MM.1S (cell line): ENCODE data around the gene XPO6.

Source experiments
- DNase-seq: peaks from one replicate; pipeline ENCODE4 v3.0.0-alpha.2; 2015
- H2AFZ ChIP-seq: fragments of 300-600 bp; sonication (generic); 2 replicates; pipeline ENCODE4 v1.6.0; 2016; ENCODE audit warnings: antibody characterized with exemption, low read length
- H3F3A ChIP-seq: fragments of 300-600 bp; sonication (generic); 2 replicates; pipeline ENCODE4 v1.6.1; 2016; ENCODE audit warnings: mild to moderate bottlenecking, antibody characterized with exemption, low read length, moderate library complexity, mixed read lengths; ENCODE audit not compliant: insufficient read depth
- H3K27ac ChIP-seq: fragments of 300-600 bp; sonication (generic); 2 replicates; pipeline ENCODE4 v1.5.1; 2016; ENCODE audit warnings: mild to moderate bottlenecking, low read length
- H3K27me3 ChIP-seq: fragments of 300-600 bp; sonication (generic); replicated peaks from 2 replicates; pipeline ENCODE4 v1.6.0; 2016; ENCODE audit warnings: low read length; ENCODE audit not compliant: insufficient read depth
- H3K36me3 ChIP-seq: fragments of 300-600 bp; sonication (generic); replicated peaks from 2 replicates; pipeline ENCODE4 v1.6.1; 2016; ENCODE audit warnings: mild to moderate bottlenecking, low read length, mixed read lengths; ENCODE audit not compliant: insufficient read depth
- H3K4me1 ChIP-seq: fragments of 300-600 bp; sonication (generic); 2 replicates; pipeline ENCODE4 v1.6.1; 2016; ENCODE audit warnings: low read length, mixed read lengths
- H3K4me2 ChIP-seq: fragments of 300-600 bp; sonication (generic); 2 replicates; pipeline ENCODE4 v1.6.0; 2016; ENCODE audit warnings: low read depth, low read length
- H3K4me3 ChIP-seq: fragments of 300-600 bp; sonication (generic); 2 replicates; pipeline ENCODE4 v1.5.1; 2016; ENCODE audit warnings: low read length, mixed read lengths
- H3K79me2 ChIP-seq: fragments of 300-600 bp; sonication (generic); 2 replicates; pipeline ENCODE4 v1.6.1; 2016; ENCODE audit warnings: mixed run types, low read length, mixed read lengths
- H3K9ac ChIP-seq: fragments of 300-600 bp; sonication (generic); 2 replicates; pipeline ENCODE4 v1.6.1; 2016; ENCODE audit warnings: low read length, mixed read lengths
- H3K9me2 ChIP-seq: fragments of 300-600 bp; sonication (generic); replicated peaks from 2 replicates; pipeline ENCODE4 v1.6.1; 2016; ENCODE audit warnings: mild to moderate bottlenecking, low read length, mixed read lengths; ENCODE audit not compliant: insufficient read depth
- H3K9me3 ChIP-seq: fragments of 300-600 bp; sonication (generic); replicated peaks from 2 replicates; pipeline ENCODE4 v1.6.1; 2016; ENCODE audit warnings: mild to moderate bottlenecking, low read length, mixed read lengths; ENCODE audit not compliant: insufficient read depth
- H4K20me1 ChIP-seq: fragments of 300-600 bp; sonication (generic); 2 replicates; pipeline ENCODE4 v1.6.1; 2016; ENCODE audit warnings: mild to moderate bottlenecking, low read length, moderate library complexity, mixed read lengths; ENCODE audit not compliant: insufficient read depth
- EZH2 ChIP-seq: fragments of 300-600 bp; sonication (generic); optimal IDR thresholded peaks from 2 replicates; pipeline ENCODE3; 2017; ENCODE audit warnings: low read depth, mild to moderate bottlenecking, antibody characterized with exemption, low read length, mixed read lengths
- EZH2phosphoT487 ChIP-seq: fragments of 300-600 bp; sonication (generic); IDR thresholded peaks from 2 replicates; pipeline ENCODE4 v1.6.1; 2018; ENCODE audit warnings: antibody characterized with exemption, low read length
- TF ChIP-seq, protein P1 (sequence below): fragments of 300-600 bp; sonication (generic); IDR thresholded peaks from 2 replicates; pipeline ENCODE4 v1.5.1; 2016; ENCODE audit warnings: antibody characterized with exemption, low read length, mixed read lengths

XPO6 gene

DNA sequence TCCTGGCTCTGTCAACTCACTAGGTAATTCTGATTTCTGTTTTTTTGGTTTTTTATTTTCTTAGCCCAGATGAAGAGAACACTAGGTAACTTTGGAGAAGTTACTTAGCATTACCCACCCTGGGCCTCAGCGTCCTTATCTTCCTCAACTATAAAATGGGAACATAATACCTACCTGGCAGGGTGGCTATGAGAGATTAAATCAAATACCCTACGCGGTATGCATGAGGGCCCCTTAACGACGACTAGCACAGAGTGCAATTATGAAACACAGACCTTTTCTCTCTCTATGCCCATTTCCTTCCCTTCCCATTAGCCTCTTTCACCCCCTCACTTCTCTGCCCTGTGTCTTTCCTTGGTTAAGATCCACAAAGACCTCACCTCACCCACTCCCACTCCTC, 11.1 kb downstream of the XPO6 start:
- H4K20me1 ChIP-seq = peaks cover 13% of the 10 kb centered on the region; the same call in 1 of the 2 replicates
- H3K27ac ChIP-seq = no peak overlapping the region
- H3K9ac ChIP-seq = no peak overlapping the region
- peaks cover 19% of the 10 kb centered on the region for H3K36me3 ChIP-seq
- no peak overlapping the region for H3K4me3 ChIP-seq
- no peaks in the 10 kb centered on the region for H3K27me3 ChIP-seq
- H3K79me2 ChIP-seq = peaks cover 94% of the 10 kb centered on the region
- no peaks in the 10 kb centered on the region for H3K9me3 ChIP-seq
- DNase-seq = no peak
- no peak overlapping the region for H3K4me2 ChIP-seq
- H3F3A ChIP-seq = no peaks in the 10 kb centered on the region
- H2AFZ ChIP-seq = no peak overlapping the region
- TF ChIP-seq, protein P1, sequence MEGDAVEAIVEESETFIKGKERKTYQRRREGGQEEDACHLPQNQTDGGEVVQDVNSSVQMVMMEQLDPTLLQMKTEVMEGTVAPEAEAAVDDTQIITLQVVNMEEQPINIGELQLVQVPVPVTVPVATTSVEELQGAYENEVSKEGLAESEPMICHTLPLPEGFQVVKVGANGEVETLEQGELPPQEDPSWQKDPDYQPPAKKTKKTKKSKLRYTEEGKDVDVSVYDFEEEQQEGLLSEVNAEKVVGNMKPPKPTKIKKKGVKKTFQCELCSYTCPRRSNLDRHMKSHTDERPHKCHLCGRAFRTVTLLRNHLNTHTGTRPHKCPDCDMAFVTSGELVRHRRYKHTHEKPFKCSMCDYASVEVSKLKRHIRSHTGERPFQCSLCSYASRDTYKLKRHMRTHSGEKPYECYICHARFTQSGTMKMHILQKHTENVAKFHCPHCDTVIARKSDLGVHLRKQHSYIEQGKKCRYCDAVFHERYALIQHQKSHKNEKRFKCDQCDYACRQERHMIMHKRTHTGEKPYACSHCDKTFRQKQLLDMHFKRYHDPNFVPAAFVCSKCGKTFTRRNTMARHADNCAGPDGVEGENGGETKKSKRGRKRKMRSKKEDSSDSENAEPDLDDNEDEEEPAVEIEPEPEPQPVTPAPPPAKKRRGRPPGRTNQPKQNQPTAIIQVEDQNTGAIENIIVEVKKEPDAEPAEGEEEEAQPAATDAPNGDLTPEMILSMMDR = no peak
- TF ChIP-seq EZH2phosphoT487 (no peak), EZH2 (no peak)
- H3K4me1 ChIP-seq = no peaks in the 10 kb centered on the region
- H3K9me2 ChIP-seq = no peaks in the 10 kb centered on the region

DNA sequence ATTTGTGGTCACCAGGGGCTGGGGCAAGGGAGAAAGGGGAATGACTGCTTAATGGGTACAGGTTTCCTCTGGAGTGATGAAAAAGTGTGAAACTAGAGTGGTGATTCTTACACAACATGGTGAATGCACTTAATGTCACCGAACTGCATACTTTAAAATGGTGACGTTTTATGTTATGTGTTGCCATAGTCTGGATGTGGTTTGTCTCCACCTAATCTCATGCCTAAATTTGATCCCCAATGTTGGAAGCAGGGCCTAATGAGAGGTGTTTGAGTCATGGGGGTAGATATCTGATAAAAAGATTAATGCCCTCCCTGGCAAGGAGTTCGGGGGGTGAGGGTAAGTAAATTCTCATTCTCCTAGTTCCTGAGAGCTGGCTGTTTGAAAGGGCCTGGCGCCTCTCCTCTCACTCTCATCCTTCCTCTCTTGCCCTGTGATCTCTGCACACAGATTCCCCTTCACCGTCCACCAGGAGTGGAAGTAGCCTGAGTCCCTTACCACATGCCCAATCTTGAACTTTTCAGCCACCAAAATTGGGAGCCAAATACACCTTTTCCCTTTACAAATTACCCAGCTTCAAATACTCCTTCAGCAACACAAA, 15.3 kb downstream of the XPO6 start:
- Histone ChIP-seq H3K79me2 (peaks cover 93% of the 10 kb centered on the region), H3K9me2 (no peaks in the 10 kb centered on the region), H3K4me1 (no peaks in the 10 kb centered on the region), H3K4me2 (no peak overlapping the region), H3K36me3 (0 out of 2 replicates have a peak, but pooled peaks cover 3% of the 10 kb centered on the region), H3K4me3 (no peak overlapping the region), H3K27me3 (no peaks in the 10 kb centered on the region), H2AFZ (no peak overlapping the region), H3K9me3 (no peaks in the 10 kb centered on the region), H3F3A (no peaks in the 10 kb centered on the region), H3K27ac (no peak overlapping the region), H4K20me1 (peaks cover 19% of the 10 kb centered on the region), H3K9ac (no peak overlapping the region)
- no peak for DNase-seq
- TF ChIP-seq, protein P1 = no peak
- TF ChIP-seq EZH2 (no peak), EZH2phosphoT487 (no peak)

DNA sequence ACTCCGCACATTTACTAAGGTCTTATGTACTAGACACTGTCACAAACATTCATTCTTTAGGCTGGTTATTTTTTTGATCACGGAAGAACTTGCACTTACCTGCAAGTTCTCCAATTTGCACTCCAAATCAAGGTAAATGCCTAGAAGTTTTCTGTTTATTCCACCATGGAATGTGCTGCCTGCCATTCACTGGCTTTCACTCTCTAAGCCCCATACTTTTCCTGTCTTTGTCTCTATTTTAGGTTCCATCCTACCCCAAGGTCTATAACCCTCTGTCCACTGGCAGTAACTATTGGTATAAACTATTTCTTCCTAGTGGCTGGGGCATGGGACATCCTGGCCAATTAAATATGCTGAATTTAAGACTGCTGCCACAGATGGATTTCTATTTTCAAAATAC, 15.9 kb downstream of the XPO6 start:
- H4K20me1 ChIP-seq = peaks cover 26% of the 10 kb centered on the region
- no peaks in the 10 kb centered on the region for H3K9me2 ChIP-seq
- H3K9ac ChIP-seq = no peak overlapping the region
- H2AFZ ChIP-seq = no peak overlapping the region
- H3F3A ChIP-seq = no peaks in the 10 kb centered on the region
- H3K27me3 ChIP-seq = no peaks in the 10 kb centered on the region
- H3K4me1 ChIP-seq = no peaks in the 10 kb centered on the region
- no peak overlapping the region for H3K4me2 ChIP-seq
- no peak overlapping the region for H3K4me3 ChIP-seq
- H3K9me3 ChIP-seq = no peaks in the 10 kb centered on the region
- H3K27ac ChIP-seq = no peak overlapping the region
- TF ChIP-seq, protein P1 = no peak
- TF ChIP-seq EZH2phosphoT487 = no peak
- no peak for TF ChIP-seq EZH2
- no peak for DNase-seq
- H3K79me2 ChIP-seq = peaks cover 93% of the 10 kb centered on the region
- 0 out of 2 replicates have a peak, but pooled peaks cover 3% of the 10 kb centered on the region for H3K36me3 ChIP-seq
